HepG2 (cell line): ENCODE data around the gene SQSTM1. TPM values are rescaled to one million over a fixed set of nuclear protein-coding genes. Genes with fewer than 3 reads are reported as not detected.

Experiments
- EED ChIP-seq: sonication (generic); formaldehyde crosslinking; IDR thresholded peaks from 2 replicates; pipeline ENCODE4 v1.5.0; 2020; ENCODE audit warnings: mild to moderate bottlenecking, missing genetic modification reagents
- ELK4 ChIP-seq: sonication (generic); formaldehyde crosslinking; IDR thresholded peaks from 2 replicates; pipeline ENCODE4 v1.9.0; 2021; ENCODE audit warnings: missing genetic modification reagents, borderline replicate concordance
- FOXP4 ChIP-seq: sonication (generic); formaldehyde crosslinking; IDR thresholded peaks from 2 replicates; pipeline ENCODE4 v1.4.0; 2020; ENCODE audit warnings: missing genetic modification reagents
- HNRNPH1 ChIP-seq: fragments of 200-400 bp; formaldehyde crosslinking; optimal IDR thresholded peaks from 2 replicates; pipeline ENCODE3; 2017; ENCODE audit warnings: mild to moderate bottlenecking, low read depth, low read length
- IRF2 ChIP-seq: IDR thresholded peaks from 2 replicates; pipeline ENCODE4 v1.6.1; 2018; ENCODE audit warnings: missing genetic modification reagents, missing compliant biosample characterization
- JUNB ChIP-seq: sonication (generic); formaldehyde crosslinking; IDR thresholded peaks from 2 replicates; pipeline ENCODE4 v1.8.0; 2022; ENCODE audit warnings: missing genetic modification reagents, mild to moderate bottlenecking, borderline replicate concordance
- KIAA2018 ChIP-seq: sonication (generic); formaldehyde crosslinking; IDR thresholded peaks from 2 replicates; pipeline ENCODE4 v1.5.0; 2020; ENCODE audit warnings: mild to moderate bottlenecking, missing genetic modification reagents, borderline replicate concordance
- MTA3 ChIP-seq: sonication (generic); formaldehyde crosslinking; IDR thresholded peaks from 2 replicates; pipeline ENCODE4 v1.4.0; 2020; ENCODE audit warnings: missing genetic modification reagents
- MTF1 ChIP-seq: sonication (generic); formaldehyde crosslinking; IDR thresholded peaks from 2 replicates; pipeline ENCODE4 v1.5.0; 2020; ENCODE audit warnings: missing genetic modification reagents
- MZF1 ChIP-seq: sonication (generic); formaldehyde crosslinking; IDR thresholded peaks from 2 replicates; pipeline ENCODE4 v1.8.1; 2023; ENCODE audit warnings: mild to moderate bottlenecking, missing genetic modification reagents, borderline replicate concordance
- NFRKB ChIP-seq: fragments of 450-650 bp; IDR thresholded peaks from 2 replicates; pipeline ENCODE4 v1.6.1; 2017
- NR3C1 ChIP-seq: sonication (generic); formaldehyde crosslinking; IDR thresholded peaks from 2 replicates; pipeline ENCODE4 v1.4.0; 2020; ENCODE audit warnings: missing genetic modification reagents
- TAF15 ChIP-seq: fragments of 200-400 bp; formaldehyde crosslinking; IDR thresholded peaks from one replicate; pipeline ENCODE4 v1.6.1; 2018; ENCODE audit warnings: mild to moderate bottlenecking, low read depth, low read length; ENCODE audit not compliant: poor library complexity, severe bottlenecking
- U2AF1 ChIP-seq: fragments of 200-400 bp; formaldehyde crosslinking; optimal IDR thresholded peaks from 2 replicates; pipeline ENCODE3; 2017; ENCODE audit warnings: mild to moderate bottlenecking, low read depth, low read length
- U2AF2 ChIP-seq: fragments of 200-400 bp; formaldehyde crosslinking; IDR thresholded peaks from 2 replicates; pipeline ENCODE4 v1.6.1; 2017; ENCODE audit warnings: low read depth, mild to moderate bottlenecking, low read length
- ZNF225 ChIP-seq: sonication (generic); formaldehyde crosslinking; IDR thresholded peaks from 2 replicates; pipeline ENCODE4 v1.4.0; 2020; ENCODE audit warnings: mild to moderate bottlenecking, missing genetic modification reagents
- ZNF232 ChIP-seq: sonication (generic); formaldehyde crosslinking; IDR thresholded peaks from 2 replicates; pipeline ENCODE4 v1.4.0; 2020; ENCODE audit warnings: missing genetic modification reagents, borderline replicate concordance
- ZNF446 ChIP-seq: sonication (generic); formaldehyde crosslinking; IDR thresholded peaks from 2 replicates; pipeline ENCODE4 v1.5.0; 2020; ENCODE audit warnings: mild to moderate bottlenecking, missing genetic modification reagents
- ZNF780A ChIP-seq: sonication (generic); formaldehyde crosslinking; IDR thresholded peaks from 2 replicates; pipeline ENCODE4 v1.8.0; 2022; ENCODE audit warnings: mild to moderate bottlenecking, missing genetic modification reagents, moderate library complexity
- ZSCAN30 ChIP-seq: sonication (generic); formaldehyde crosslinking; IDR thresholded peaks from 2 replicates; pipeline ENCODE4 v1.5.0; 2020; ENCODE audit warnings: mild to moderate bottlenecking, missing genetic modification reagents
- polyA plus RNA-seq, 8 experiments: library from polyadenylated mRNA; depleted of rRNA in 3 of 8; stranded (reverse) in 7 of 8; unstranded in 1 of 8; fragments of >200 nt; fragmentation: Illumina TruSeq in 4 of 8; extraction: Trizol in 4 of 8; gene quantifications; 2 replicates each; pipeline versions ENCODE4 v1.2.1 to v1.2.3, GENCODE V29; 2011 to 2016; ENCODE audit warnings: low read depth in 4 of 8, missing spikeins in 1 of 8, mixed read lengths in 1 of 8; ENCODE audit not compliant: insufficient read depth in 1 of 8
- total RNA-seq, 5 experiments: library from RNA; depleted of rRNA; stranded (reverse); fragments of >200 nt; fragmentation: Illumina TruSeq; extraction: Trizol; gene quantifications; 2 replicates each; pipeline ENCODE4 v1.2.3, GENCODE V29; 2016; ENCODE audit warnings: low read depth in 1 of 5

Gene SQSTM1
- total and polyA plus RNA-seq, 2 of the 13 experiments (the other 11 are each of a cell fraction or from before 2014, with no cell fraction given): 90.9 to 160 TPM

GRCh38 chr5:179825655-179826182 is 5.0 kb downstream of the SQSTM1 start (continued):
- TF ChIP-seq KIAA2018 (CRISPR knock-in tag) (no peak), JUNB (no peak), HNRNPH1 (no peak), MZF1 (no peak), IRF2 (CRISPR knock-in tag) (peak; percentile 39; the same call in 1 of the 2 replicates), TAF15 (no peak), ELK4 (CRISPR knock-in tag) (no peak), EED (no peak), U2AF2 (0 out of 2 replicates have a peak, but pooled peaks have one; percentile 18), ZNF232 (CRISPR knock-in tag) (0 out of 2 replicates have a peak, but pooled peaks have one; percentile 16), ZSCAN30 (CRISPR knock-in tag) (no peak), NFRKB (no peak), FOXP4 (peak; percentile 70), MTA3 (CRISPR knock-in tag) (no peak), ZNF446 (CRISPR knock-in tag) (no peak), ZNF780A (no peak), U2AF1 (no peak), MTF1 (CRISPR knock-in tag) (no peak), NR3C1 (CRISPR knock-in tag) (no peak), ZNF225 (CRISPR knock-in tag) (no peak)
